SJSA1 (cell line): Measurements from ENCODE around the gene AGAP2. TPM values are rescaled to one million over a fixed set of nuclear protein-coding genes. Genes with fewer than 3 reads are reported as not detected.

Experiments
- DNase-seq, 2 experiments: peaks; one replicate each; pipeline ENCODE4 v3.0.0-alpha.2; 2015 to 2020; ENCODE audit warnings: low spot score in 2 of 2, low read depth in 1 of 2
- H3K27ac ChIP-seq: fragments of 250-450 bp; sonication (Bioruptor Pico); 2 replicates; pipeline ENCODE4 v1.5.1; 2020; ENCODE audit warnings: mild to moderate bottlenecking, moderate library complexity
- H3K27me3 ChIP-seq: fragments of 250-450 bp; sonication (Bioruptor Pico); replicated peaks from 2 replicates; pipeline ENCODE4 v1.5.1; 2020; ENCODE audit warnings: mild to moderate bottlenecking, moderate library complexity
- H3K36me3 ChIP-seq: fragments of 250-450 bp; sonication (Bioruptor Pico); 2 replicates; pipeline ENCODE4 v1.5.1; 2020; ENCODE audit warnings: mild to moderate bottlenecking
- H3K4me1 ChIP-seq: fragments of 250-450 bp; sonication (Bioruptor Pico); replicated peaks from 2 replicates; pipeline ENCODE4 v1.6.1; 2021; ENCODE audit warnings: mild to moderate bottlenecking
- H3K4me3 ChIP-seq: fragments of 250-450 bp; sonication (Bioruptor Pico); 2 replicates; pipeline ENCODE4 v1.5.1; 2020; ENCODE audit warnings: mild to moderate bottlenecking
- H3K9me3 ChIP-seq: fragments of 250-450 bp; sonication (Bioruptor Pico); replicated peaks from 2 replicates; pipeline ENCODE4 v1.5.1; 2020; ENCODE audit warnings: mild to moderate bottlenecking
- total RNA-seq: library from RNA; depleted of rRNA; stranded (reverse); fragments of >200 nt; shearing (Covaris generic); gene quantifications from 2 replicates; pipeline ENCODE4 v1.2.3, GENCODE V29; 2014

AGAP2 gene
- total RNA-seq, 1 experiment from 2014 or later, result 0.89 TPM

GRCh38 chr12:57732726-57733593, 5.6 kb downstream of the AGAP2 start:
- peaks cover 15% of the 10 kb centered on the region for H3K9me3 ChIP-seq
- H3K27me3 ChIP-seq, result peaks cover 88% of the 10 kb centered on the region
- H3K4me3 ChIP-seq, result no peak overlapping the region
- peak in 1 of 2 experiments; percentile 95 for DNase-seq
- H3K27ac ChIP-seq, result no peak overlapping the region
- peaks cover 7% of the 10 kb centered on the region for H3K36me3 ChIP-seq
- H3K4me1 ChIP-seq, result peaks cover 25% of the 10 kb centered on the region

DNA sequence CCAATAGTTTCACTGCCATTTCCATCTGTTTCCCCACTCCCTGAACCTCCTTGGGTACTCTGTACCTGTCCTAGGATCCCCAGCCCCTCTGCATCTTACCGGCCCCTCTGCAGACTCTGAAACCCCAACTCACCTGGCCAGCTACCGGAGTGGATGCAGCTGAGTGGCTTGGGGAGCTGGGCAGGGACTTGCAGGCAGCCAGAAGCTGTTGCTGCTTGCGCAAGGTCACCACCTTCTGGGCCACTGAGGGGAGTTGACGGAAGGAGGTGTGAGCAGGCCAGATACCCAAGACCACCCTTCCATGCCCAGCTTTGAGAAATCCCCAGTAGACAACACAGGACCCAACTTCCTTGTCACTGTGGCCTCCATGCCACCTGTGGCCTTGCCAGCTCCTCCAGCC, 6.3 kb downstream of the AGAP2 start:
- Histone ChIP-seq H3K4me1 (peaks cover 21% of the 10 kb centered on the region), H3K27me3 (peaks cover 81% of the 10 kb centered on the region), H3K4me3 (no peak overlapping the region), H3K9me3 (peaks cover 11% of the 10 kb centered on the region), H3K27ac (no peak overlapping the region), H3K36me3 (peaks cover 6% of the 10 kb centered on the region)
- no peak for DNase-seq

DNA sequence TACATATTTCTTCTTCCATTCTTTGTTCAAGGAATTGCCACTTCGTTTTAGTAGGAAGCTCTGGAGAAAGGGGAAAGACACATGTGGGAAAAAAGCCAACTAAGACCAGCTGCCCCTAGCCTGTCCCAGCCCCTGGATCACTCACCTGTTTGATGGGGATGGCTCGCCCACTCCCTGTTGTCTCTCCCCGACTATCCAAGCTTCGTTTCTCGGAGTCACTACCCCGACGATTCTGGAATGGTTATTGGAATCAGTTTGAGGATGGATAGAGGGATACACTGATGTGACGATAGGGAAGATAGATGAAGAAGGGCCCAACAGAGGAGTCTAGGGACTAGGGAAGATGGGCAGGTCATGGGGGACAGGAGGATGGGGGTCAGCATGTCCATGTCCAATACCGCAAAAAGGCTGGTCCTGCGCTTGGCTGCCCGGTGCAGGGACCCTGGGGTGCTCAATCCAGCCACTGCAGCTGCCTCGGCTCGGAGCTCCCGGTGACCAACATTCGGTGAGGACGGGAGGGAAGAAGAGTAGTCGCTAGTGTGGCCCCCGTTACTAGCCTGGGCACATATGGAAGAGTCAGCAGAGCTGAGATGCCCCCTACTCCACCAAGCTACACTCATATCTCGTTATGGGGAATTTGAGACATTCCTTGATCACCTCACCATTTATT, 7.0 kb downstream of the AGAP2 start:
- H3K27me3 ChIP-seq, result peaks cover 74% of the 10 kb centered on the region
- no peak overlapping the region for H3K27ac ChIP-seq
- peaks cover 13% of the 10 kb centered on the region for H3K36me3 ChIP-seq
- peak in 1 of 2 experiments; percentile 94 for DNase-seq
- H3K9me3 ChIP-seq, result peaks cover 13% of the 10 kb centered on the region
- H3K4me1 ChIP-seq, result peaks cover 21% of the 10 kb centered on the region
- no peak overlapping the region for H3K4me3 ChIP-seq

- peaks cover 18% of the 10 kb centered on the region for H3K36me3 ChIP-seq
- peaks cover 20% of the 10 kb centered on the region for H3K4me1 ChIP-seq
- peaks cover 17% of the 10 kb centered on the region for H3K9me3 ChIP-seq
- no peak overlapping the region for H3K27ac ChIP-seq
- peaks cover 63% of the 10 kb centered on the region for H3K27me3 ChIP-seq
- H3K4me3 ChIP-seq, result no peak overlapping the region
- DNase-seq, result peak in 1 of 2 experiments; percentile 93
Observed at GRCh38 chr12:57730336-57731067, 8.0 kb downstream of the AGAP2 start.

- Histone ChIP-seq H3K9me3 (peaks cover 17% of the 10 kb centered on the region), H3K4me1 (peaks cover 20% of the 10 kb centered on the region), H3K27me3 (peaks cover 58% of the 10 kb centered on the region), H3K36me3 (peaks cover 18% of the 10 kb centered on the region), H3K4me3 (no peak overlapping the region), H3K27ac (no peak overlapping the region)
- peak in 1 of 2 experiments; percentile 92 for DNase-seq
Observed at GRCh38 chr12:57729321-57729844, 9.2 kb downstream of the AGAP2 start.

GRCh38 chr12:57727758-57728395, 10.7 kb downstream of the AGAP2 start:
- Histone ChIP-seq H3K27me3 (peaks cover 52% of the 10 kb centered on the region), H3K9me3 (peaks cover 14% of the 10 kb centered on the region), H3K36me3 (peaks cover 18% of the 10 kb centered on the region), H3K4me3 (no peak overlapping the region), H3K27ac (no peak overlapping the region), H3K4me1 (peaks cover 20% of the 10 kb centered on the region)
- DNase-seq, result peak in 1 of 2 experiments; percentile 94

DNA sequence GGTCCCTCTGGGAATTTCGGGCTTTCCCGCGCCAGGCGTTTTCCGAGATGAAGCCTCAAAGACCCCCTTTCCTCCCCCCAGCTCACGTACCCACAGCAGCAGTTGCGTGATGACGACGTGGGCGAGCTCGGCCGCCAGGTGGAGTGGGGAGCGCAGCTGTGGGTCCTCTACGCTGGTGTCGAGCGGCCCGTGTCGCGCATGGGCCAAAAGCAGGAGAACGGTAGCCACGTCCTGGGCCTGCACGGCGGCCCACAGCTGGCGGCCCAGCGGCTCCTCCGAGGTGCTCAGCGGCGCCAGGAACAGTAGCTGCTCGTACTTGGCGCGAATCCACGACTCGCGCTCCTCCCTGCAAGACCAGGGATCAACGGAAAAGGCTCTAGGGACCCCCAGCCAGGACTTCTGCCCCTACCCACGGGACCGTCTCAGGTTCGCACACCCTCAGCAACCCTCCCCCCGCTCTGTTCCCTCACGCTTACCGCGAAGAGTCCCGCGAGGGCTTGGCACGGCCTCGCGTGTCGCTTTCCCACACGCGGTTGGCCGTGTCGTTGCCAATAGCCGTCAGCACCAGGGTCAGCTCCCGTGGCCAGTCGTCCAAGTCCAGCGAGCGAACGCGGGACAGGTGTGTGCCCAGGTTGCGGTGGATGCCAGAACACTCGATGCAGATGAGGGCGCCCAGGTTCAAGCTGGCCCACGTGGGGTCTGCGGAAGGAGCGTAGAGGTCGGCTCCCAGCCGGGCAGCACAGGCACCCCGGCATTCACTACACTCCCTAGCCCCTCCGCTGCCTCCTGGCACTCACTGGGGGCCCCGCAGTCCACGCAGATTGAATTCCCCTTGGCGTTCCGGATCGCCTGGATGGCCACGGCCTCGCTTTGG, 11.4 kb downstream of the AGAP2 start:
- peak; percentile 76 to 96 for DNase-seq
- Histone ChIP-seq H3K9me3 (peaks cover 14% of the 10 kb centered on the region), H3K27ac (peak overlapping the region; percentile 58), H3K4me3 (peak overlapping the region; percentile 77), H3K4me1 (peaks cover 20% of the 10 kb centered on the region), H3K27me3 (peaks cover 44% of the 10 kb centered on the region), H3K36me3 (peaks cover 20% of the 10 kb centered on the region)

DNA sequence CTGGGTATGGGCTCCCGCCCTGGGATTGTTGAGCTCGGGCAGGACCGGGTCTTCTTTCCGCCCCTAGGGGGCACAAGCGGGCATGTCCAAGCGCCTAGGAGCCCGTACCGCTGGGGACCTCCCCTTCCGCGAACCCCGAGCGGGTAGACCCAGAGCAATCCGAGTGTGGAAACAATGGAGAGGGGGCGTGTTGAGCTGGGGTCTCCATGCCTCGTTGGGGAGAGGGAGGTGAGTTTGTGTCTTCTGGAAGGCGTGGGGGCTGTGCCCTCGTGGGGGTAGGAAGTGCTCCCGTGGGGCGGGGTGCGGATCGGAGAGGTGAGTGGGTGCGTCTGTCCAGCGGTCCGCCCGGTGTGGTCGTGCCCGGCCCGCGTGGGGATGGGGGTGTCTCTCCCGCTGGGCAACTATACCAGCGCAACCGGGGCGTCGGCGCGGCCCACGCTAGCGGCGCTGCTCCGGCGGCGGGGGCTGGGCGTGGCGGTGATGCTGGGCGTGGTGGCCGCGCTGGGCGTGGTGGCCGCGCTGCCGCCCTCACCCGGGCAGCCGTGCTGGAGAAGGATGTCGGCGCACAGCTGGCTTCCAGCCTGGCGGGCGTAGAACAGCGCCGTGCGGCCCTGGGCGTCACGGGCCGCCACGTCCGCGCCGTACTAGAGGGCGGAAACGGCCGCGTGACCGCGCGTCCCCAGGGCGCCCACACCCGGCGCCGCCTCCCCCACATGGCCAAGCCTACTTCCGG, 12.2 kb downstream of the AGAP2 start:
- H3K4me1 ChIP-seq, result peaks cover 20% of the 10 kb centered on the region
- peaks cover 14% of the 10 kb centered on the region for H3K9me3 ChIP-seq
- H3K27me3 ChIP-seq, result peaks cover 36% of the 10 kb centered on the region
- peaks cover 28% of the 10 kb centered on the region for H3K36me3 ChIP-seq
- H3K27ac ChIP-seq, result peak overlapping the region; percentile 58
- DNase-seq, result peak; percentile 100
- H3K4me3 ChIP-seq, result peak overlapping the region; percentile 77

- H3K27ac ChIP-seq, result no peak overlapping the region; the same call in 1 of the 2 replicates
- H3K4me1 ChIP-seq, result peaks cover 20% of the 10 kb centered on the region
- H3K9me3 ChIP-seq, result peaks cover 14% of the 10 kb centered on the region
- peak overlapping the region; percentile 77 for H3K4me3 ChIP-seq
- H3K36me3 ChIP-seq, result peaks cover 33% of the 10 kb centered on the region
- DNase-seq, result no peak
- H3K27me3 ChIP-seq, result peaks cover 31% of the 10 kb centered on the region
Observed at GRCh38 chr12:57725851-57726150, 12.7 kb downstream of the AGAP2 start.

- H3K4me3 ChIP-seq, result no peak overlapping the region
- H3K4me1 ChIP-seq, result peaks cover 20% of the 10 kb centered on the region
- DNase-seq, result peak in 1 of 2 experiments; percentile 92
- peaks cover 40% of the 10 kb centered on the region for H3K36me3 ChIP-seq
- peaks cover 24% of the 10 kb centered on the region for H3K27me3 ChIP-seq
- peaks cover 14% of the 10 kb centered on the region for H3K9me3 ChIP-seq
- H3K27ac ChIP-seq, result no peak overlapping the region
Observed at GRCh38 chr12:57724936-57725740, 13.4 kb downstream of the AGAP2 start.
